Measurements from ENCODE around the gene ACTA1. TPM values are rescaled to one million over a fixed set of nuclear protein-coding genes. Genes with fewer than 3 reads are reported as not detected.

The ACTA1 gene
- total RNA-seq, 1 donor from 2014 or later, result 9.5 TPM

Other genes starting within 250 kb of the ACTA1 start
- 68.7 TPM for gene RAB4A, start 163.0 kb downstream of the ACTA1 start, total RNA-seq
- gene CCSAP, start 91.0 kb downstream of the ACTA1 start, total RNA-seq, result 3.6 TPM
- 39.7 TPM for gene NUP133, start 74.2 kb upstream of the ACTA1 start, total RNA-seq
- 13.7 TPM for gene ABCB10, start 124.6 kb upstream of the ACTA1 start, total RNA-seq
- 26.9 TPM for gene TAF5L, start 192.0 kb upstream of the ACTA1 start, total RNA-seq
- gene URB2, start 192.2 kb upstream of the ACTA1 start, total RNA-seq, result 15.0 TPM

Data from ureter (tissue), 1 donor.